Measurements from ENCODE around the gene ARL6IP4.
A peak's percentile ranks its signal among the peaks of the same experiment; 100 is the strongest.
"Not testable (repeated sequence)": the region's sequence is repeated elsewhere in the genome, so short reads cannot be mapped to it uniquely, and the experiment has no call there.

ARL6IP4 gene

GRCh38 chr12:123010681-123011080, 30.2 kb downstream of the ARL6IP4 start:
- DNase-seq (ENCODE audit: low read depth in 2 of 2) = no peak

GRCh38 chr12:123011701-123012100, 31.2 kb downstream of the ARL6IP4 start:
- DNase-seq (ENCODE audit: low read depth in 2 of 2) = no peak

- DNase-seq (ENCODE audit: low read depth in 2 of 2) = no peak
These were observed 33.0 kb downstream of the ARL6IP4 start for GRCh38 chr12:123013185-123014095.

GRCh38 chr12:123014473-123014872, 34.0 kb downstream of the ARL6IP4 start:
- DNase-seq (ENCODE audit: low read depth in 2 of 2) = not testable (repeated sequence)

GRCh38 chr12:123017753-123018152, 37.3 kb downstream of the ARL6IP4 start:
- DNase-seq (ENCODE audit: low read depth in 2 of 2) = no peak

GRCh38 chr12:123019841-123020138, 39.3 kb downstream of the ARL6IP4 start:
- no peak for DNase-seq (ENCODE audit: low read depth in 2 of 2)

GRCh38 chr12:123021688-123022604, 41.5 kb downstream of the ARL6IP4 start:
- no peak for DNase-seq (ENCODE audit: low read depth in 2 of 2)

- no peak for DNase-seq (ENCODE audit: low read depth in 2 of 2)
These were observed 42.4 kb downstream of the ARL6IP4 start for GRCh38 chr12:123022846-123023245.

GRCh38 chr12:123024819-123025391, 44.4 kb downstream of the ARL6IP4 start:
- peak in 1 of 2 donors; percentile 12 for DNase-seq (ENCODE audit: low read depth in 2 of 2)

- DNase-seq (ENCODE audit: low read depth in 2 of 2) = no peak
These were observed 45.8 kb downstream of the ARL6IP4 start for GRCh38 chr12:123026094-123026853.

GRCh38 chr12:123027726-123028445, 47.4 kb downstream of the ARL6IP4 start:
- no peak for DNase-seq (ENCODE audit: low read depth in 2 of 2)

- DNase-seq (ENCODE audit: low read depth in 2 of 2) = no peak
These were observed 48.0 kb downstream of the ARL6IP4 start for GRCh38 chr12:123028475-123028874.

GRCh38 chr12:123029550-123029949, 49.1 kb downstream of the ARL6IP4 start:
- DNase-seq (ENCODE audit: low read depth in 2 of 2) = no peak

- no peak for DNase-seq (ENCODE audit: low read depth in 2 of 2)
These were observed 50.2 kb downstream of the ARL6IP4 start for GRCh38 chr12:123030686-123031085.

- DNase-seq (ENCODE audit: low read depth in 2 of 2) = no peak
These were observed 50.8 kb downstream of the ARL6IP4 start for GRCh38 chr12:123031171-123031845.

All from stimulated activated CD4-positive, alpha-beta T cell treated with anti-CD3 and anti-CD28 coated beads, Interleukin-15, amount 100 ng/mL, for 48 hours (primary cell).